Loucy (cell line): Measurements from ENCODE around the gene RPL13.

ENCODE experiments used
- CTCF ChIP-seq: fragments of 200-600 bp; sonication (generic); conservative IDR thresholded peaks from 2 replicates; pipeline ENCODE4 v1.5.1; 2014; ENCODE audit warnings: mild to moderate bottlenecking, antibody characterized with exemption, low read length
- EZH2phosphoT487 ChIP-seq: fragments of 200-600 bp; IDR thresholded peaks from 2 replicates; pipeline ENCODE4 v1.6.1; 2018; ENCODE audit warnings: antibody characterized with exemption, mild to moderate bottlenecking, moderate library complexity, borderline replicate concordance

- TF ChIP-seq CTCF: no peak
- no peak for TF ChIP-seq EZH2phosphoT487
Observed at GRCh38 chr16:89588413-89589109, 28.1 kb downstream of the RPL13 start.
